K562 (cell line): Measurements from ENCODE around the gene MAPT.

Source experiments
- ETV1 ChIP-seq: fragments of 450-650 bp; conservative IDR thresholded peaks from 2 replicates; pipeline ENCODE4 v1.6.1; 2016; ENCODE audit warnings: missing genetic modification characterization, control low read depth, low read depth, missing compliant biosample characterization
- EZH2 ChIP-seq: IDR thresholded peaks from 2 replicates; pipeline ENCODE4 v1.6.1; 2012; ENCODE audit warnings: low read depth, mild to moderate bottlenecking, inconsistent platforms, low read length, borderline replicate concordance
- JUN ChIP-seq, 2 experiments: sonication (generic) in 1 of 2; formaldehyde crosslinking in 1 of 2; IDR thresholded peaks; 2 replicates each; pipeline versions ENCODE4 v1.6.1 to v1.8.0; 2012 to 2022; ENCODE audit warnings: borderline replicate concordance in 2 of 2, mild to moderate bottlenecking in 2 of 2, improper control_type of control experiment in 1 of 2, low read depth in 1 of 2, low read length in 1 of 2, missing genetic modification reagents in 1 of 2
- POLR2AphosphoS5 ChIP-seq: IDR thresholded peaks from 2 replicates; pipeline ENCODE4 v1.6.1; 2011; ENCODE audit warnings: mild to moderate bottlenecking, low read depth, low read length, moderate library complexity; ENCODE audit not compliant: control insufficient read depth, insufficient read depth
- SMAD1 ChIP-seq: fragments of 150-350 bp; IDR thresholded peaks from 2 replicates; pipeline ENCODE4 v1.6.1; 2014; ENCODE audit warnings: low read length, low read depth; ENCODE audit not compliant: partially characterized antibody
- SP2 ChIP-seq: IDR thresholded peaks from 2 replicates; pipeline ENCODE4 v1.6.1; 2011; ENCODE audit warnings: mild to moderate bottlenecking, low read depth, low read length, moderate library complexity; ENCODE audit not compliant: poor library complexity, severe bottlenecking; ENCODE audit errors: extremely low read depth
- TF ChIP-seq, protein P1 (sequence below), 3 experiments: IDR thresholded peaks in 2 of 3; conservative IDR thresholded peaks in 1 of 3; 2 replicates each; pipeline ENCODE4 v1.5.1; 2011 to 2012; ENCODE audit warnings: low read length in 3 of 3, mild to moderate bottlenecking in 3 of 3, control low read depth in 2 of 3, improper control_type of control experiment in 1 of 3, inconsistent platforms in 1 of 3, low read depth in 1 of 3, mixed read lengths in 1 of 3, moderate library complexity in 1 of 3; ENCODE audit not compliant: insufficient read depth in 2 of 3
- TF ChIP-seq, protein P2 (sequence below): sonication (generic); formaldehyde crosslinking; IDR thresholded peaks from 2 replicates; pipeline ENCODE4 v1.5.0; 2020; ENCODE audit warnings: missing genetic modification reagents
- TF ChIP-seq, protein P3 (sequence below): sonication (generic); formaldehyde crosslinking; IDR thresholded peaks from 2 replicates; pipeline ENCODE4 v1.9.0; 2022; ENCODE audit warnings: mild to moderate bottlenecking, missing genetic modification reagents

DNA sequence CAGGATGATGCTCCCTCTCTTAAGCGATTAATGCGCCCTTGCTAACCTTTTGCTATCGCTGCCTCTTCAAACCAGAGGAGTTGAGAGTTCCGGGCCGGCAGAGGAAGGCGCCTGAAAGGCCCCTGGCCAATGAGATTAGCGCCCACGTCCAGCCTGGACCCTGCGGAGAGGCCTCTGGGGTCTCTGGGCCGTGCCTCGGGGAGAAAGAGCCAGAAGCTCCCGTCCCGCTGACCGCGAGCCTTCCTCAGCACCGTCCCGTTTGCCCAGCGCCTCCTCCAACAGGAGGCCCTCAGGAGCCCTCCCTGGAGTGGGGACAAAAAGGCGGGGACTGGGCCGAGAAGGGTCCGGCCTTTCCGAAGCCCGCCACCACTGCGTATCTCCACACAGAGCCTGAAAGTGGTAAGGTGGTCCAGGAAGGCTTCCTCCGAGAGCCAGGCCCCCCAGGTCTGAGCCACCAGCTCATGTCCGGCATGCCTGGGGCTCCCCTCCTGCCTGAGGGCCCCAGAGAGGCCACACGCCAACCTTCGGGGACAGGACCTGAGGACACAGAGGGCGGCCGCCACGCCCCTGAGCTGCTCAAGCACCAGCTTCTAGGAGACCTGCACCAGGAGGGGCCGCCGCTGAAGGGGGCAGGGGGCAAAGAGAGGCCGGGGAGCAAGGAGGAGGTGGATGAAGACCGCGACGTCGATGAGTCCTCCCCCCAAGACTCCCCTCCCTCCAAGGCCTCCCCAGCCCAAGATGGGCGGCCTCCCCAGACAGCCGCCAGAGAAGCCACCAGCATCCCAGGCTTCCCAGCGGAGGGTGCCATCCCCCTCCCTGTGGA is 88.6 kb downstream of the MAPT start:
- TF ChIP-seq SP2 = no peak
- no peak for TF ChIP-seq JUN (IDR thresholded peaks at IDR 0.05; ENCODE audit: borderline replicate concordance, low read depth, low read length)
- no peak for TF ChIP-seq JUN (CRISPR knock-in tag; IDR thresholded peaks at IDR 0.05; ENCODE audit: borderline replicate concordance)
- TF ChIP-seq SMAD1 = no peak
- TF ChIP-seq, protein P1, sequence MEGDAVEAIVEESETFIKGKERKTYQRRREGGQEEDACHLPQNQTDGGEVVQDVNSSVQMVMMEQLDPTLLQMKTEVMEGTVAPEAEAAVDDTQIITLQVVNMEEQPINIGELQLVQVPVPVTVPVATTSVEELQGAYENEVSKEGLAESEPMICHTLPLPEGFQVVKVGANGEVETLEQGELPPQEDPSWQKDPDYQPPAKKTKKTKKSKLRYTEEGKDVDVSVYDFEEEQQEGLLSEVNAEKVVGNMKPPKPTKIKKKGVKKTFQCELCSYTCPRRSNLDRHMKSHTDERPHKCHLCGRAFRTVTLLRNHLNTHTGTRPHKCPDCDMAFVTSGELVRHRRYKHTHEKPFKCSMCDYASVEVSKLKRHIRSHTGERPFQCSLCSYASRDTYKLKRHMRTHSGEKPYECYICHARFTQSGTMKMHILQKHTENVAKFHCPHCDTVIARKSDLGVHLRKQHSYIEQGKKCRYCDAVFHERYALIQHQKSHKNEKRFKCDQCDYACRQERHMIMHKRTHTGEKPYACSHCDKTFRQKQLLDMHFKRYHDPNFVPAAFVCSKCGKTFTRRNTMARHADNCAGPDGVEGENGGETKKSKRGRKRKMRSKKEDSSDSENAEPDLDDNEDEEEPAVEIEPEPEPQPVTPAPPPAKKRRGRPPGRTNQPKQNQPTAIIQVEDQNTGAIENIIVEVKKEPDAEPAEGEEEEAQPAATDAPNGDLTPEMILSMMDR (IDR thresholded peaks at IDR 0.05 in 2 of 3, conservative IDR thresholded peaks at IDR 0.05 in 1 of 3; ENCODE audit: insufficient read depth in 2 of 3, low read depth in 1 of 3, low read length in 3 of 3) = no peak
- TF ChIP-seq, protein P2, sequence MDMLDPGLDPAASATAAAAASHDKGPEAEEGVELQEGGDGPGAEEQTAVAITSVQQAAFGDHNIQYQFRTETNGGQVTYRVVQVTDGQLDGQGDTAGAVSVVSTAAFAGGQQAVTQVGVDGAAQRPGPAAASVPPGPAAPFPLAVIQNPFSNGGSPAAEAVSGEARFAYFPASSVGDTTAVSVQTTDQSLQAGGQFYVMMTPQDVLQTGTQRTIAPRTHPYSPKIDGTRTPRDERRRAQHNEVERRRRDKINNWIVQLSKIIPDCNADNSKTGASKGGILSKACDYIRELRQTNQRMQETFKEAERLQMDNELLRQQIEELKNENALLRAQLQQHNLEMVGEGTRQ = no peak
- TF ChIP-seq ETV1 (tag) = no peak
- TF ChIP-seq EZH2 = no peak
- TF ChIP-seq, protein P3, sequence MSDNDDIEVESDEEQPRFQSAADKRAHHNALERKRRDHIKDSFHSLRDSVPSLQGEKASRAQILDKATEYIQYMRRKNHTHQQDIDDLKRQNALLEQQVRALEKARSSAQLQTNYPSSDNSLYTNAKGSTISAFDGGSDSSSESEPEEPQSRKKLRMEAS (CRISPR knock-in tag) = no peak
- no peak for TF ChIP-seq POLR2AphosphoS5
